TTC549 (cell line): ENCODE results near the gene FHOD1.

Experiments
- FAIRE-seq: peaks from 2 replicates; lab custom pipeline; 2012; peaks lifted over from hg19 to GRCh38; lab: Jason Lieb, UNC

Gene FHOD1

GRCh38 chr16:67206838-67207248 lies 40.4 kb downstream of the FHOD1 start:
- no peak for FAIRE-seq

GRCh38 chr16:67206129-67206837 lies 41.0 kb downstream of the FHOD1 start:
- no peak for FAIRE-seq

GRCh38 chr16:67204076-67204475 lies 43.2 kb downstream of the FHOD1 start:
- no peak for FAIRE-seq

- no peak for FAIRE-seq
Measured at GRCh38 chr16:67202956-67203493, 44.3 kb downstream of the FHOD1 start.

GRCh38 chr16:67202426-67202825 lies 44.9 kb downstream of the FHOD1 start:
- FAIRE-seq = no peak

- no peak for FAIRE-seq
Measured at GRCh38 chr16:67201411-67202345, 45.6 kb downstream of the FHOD1 start.

GRCh38 chr16:67200491-67200890 lies 46.8 kb downstream of the FHOD1 start:
- no peak for FAIRE-seq

GRCh38 chr16:67199808-67200198 lies 47.5 kb downstream of the FHOD1 start:
- FAIRE-seq = no peak

- no peak for FAIRE-seq
Measured at GRCh38 chr16:67199011-67199807, 48.1 kb downstream of the FHOD1 start, which contains the start of gene ELMO3. Gene ELMO3 (plus strand): TSS chr16:67199131. CDS start chr16:67199327, 196 bp downstream.

- FAIRE-seq = no peak
Measured at GRCh38 chr16:67198238-67198734, 49.0 kb downstream of the FHOD1 start.

- FAIRE-seq = no peak
Measured at GRCh38 chr16:67197704-67198103, 49.6 kb downstream of the FHOD1 start.

GRCh38 chr16:67196881-67197280 lies 50.4 kb downstream of the FHOD1 start:
- no peak for FAIRE-seq

- FAIRE-seq = no peak
Measured at GRCh38 chr16:67195676-67196075, 51.6 kb downstream of the FHOD1 start.

- no peak for FAIRE-seq
Measured at GRCh38 chr16:67194260-67194659, 53.0 kb downstream of the FHOD1 start.

- no peak for FAIRE-seq
Measured at GRCh38 chr16:67193536-67193935, 53.7 kb downstream of the FHOD1 start.

GRCh38 chr16:67192781-67193361 lies 54.4 kb downstream of the FHOD1 start:
- FAIRE-seq = no peak

- FAIRE-seq = no peak
Measured at GRCh38 chr16:67191995-67192681, 55.1 kb downstream of the FHOD1 start, which contains the start of gene E2F4. Gene E2F4 (plus strand): TSS chr16:67192155. CDS start chr16:67192228, 73 bp downstream.

- FAIRE-seq = no peak
Measured at GRCh38 chr16:67191411-67191994, 55.8 kb downstream of the FHOD1 start.

- FAIRE-seq = no peak
Measured at GRCh38 chr16:67190448-67191399, 56.6 kb downstream of the FHOD1 start.
